ENCODE data around the gene NYNRIN. TPM values are rescaled to one million over a fixed set of nuclear protein-coding genes. Genes with fewer than 3 reads are reported as not detected.

NYNRIN gene
- polyA plus RNA-seq, 1 donor from 2014 or later = 5.7 TPM

- TF ChIP-seq CTCF (IDR thresholded peaks at IDR 0.05; ENCODE audit: poor library complexity, severe bottlenecking) (no peak), POLR2AphosphoS5 (IDR thresholded peaks at IDR 0.05) (no peak), EZH2 (IDR thresholded peaks at IDR 0.05; ENCODE audit: borderline replicate concordance, insufficient read depth, low read length, poor library complexity, severe bottlenecking) (no peak)
Observed at GRCh38 chr14:24408764-24409163, 10.0 kb downstream of the NYNRIN start (continued).

GRCh38 chr14:24409192-24409591 lies 10.4 kb downstream of the NYNRIN start:
- Histone ChIP-seq H3F3A (ENCODE audit: insufficient read depth, low read length, poor library complexity, severe bottlenecking) (no peaks in the 10 kb centered on the region), H3K79me2 (replicated peaks; ENCODE audit: insufficient read depth, low read length) (no peaks in the 10 kb centered on the region), H3K9me2 (ENCODE audit: insufficient read depth, low read length) (no peaks in the 10 kb centered on the region), H3K4me2 (ENCODE audit: low read length) (no peak overlapping the region), H3K4me3 (ENCODE audit: low read length) (no peak overlapping the region), H3K9ac (ENCODE audit: low read length) (no peak overlapping the region), H3K36me3 (ENCODE audit: insufficient read depth, low read length) (no peaks in the 10 kb centered on the region), H3K27me3 (ENCODE audit: insufficient read depth, low read depth, low read length) (no peaks in the 10 kb centered on the region), H4K20me1 (ENCODE audit: insufficient read depth) (no peaks in the 10 kb centered on the region), H3K27ac (ENCODE audit: low read length) (no peak overlapping the region), H2AFZ (ENCODE audit: low read depth, low read length) (no peak overlapping the region), H3K9me3 (ENCODE audit: low read length) (no peaks in the 10 kb centered on the region)
- TF ChIP-seq POLR2AphosphoS5 (IDR thresholded peaks at IDR 0.05) (no peak), REST (IDR thresholded peaks at IDR 0.05; ENCODE audit: borderline replicate concordance) (no peak), CTCF (IDR thresholded peaks at IDR 0.05; ENCODE audit: poor library complexity, severe bottlenecking) (no peak), MXI1 (conservative IDR thresholded peaks at IDR 0.05; ENCODE audit: poor library complexity, severe bottlenecking) (no peak), TAF1 (IDR thresholded peaks at IDR 0.05; ENCODE audit: low read depth) (no peak)

GRCh38 chr14:24409956-24410355 lies 11.2 kb downstream of the NYNRIN start:
- no peaks in the 10 kb centered on the region for H3K36me3 ChIP-seq (ENCODE audit: insufficient read depth, low read length)

More at GRCh38 chr14:24409956-24410355, 11.2 kb downstream of the NYNRIN start:
- H3K9ac ChIP-seq (ENCODE audit: low read length) = no peak overlapping the region
- no peak overlapping the region for H3K27ac ChIP-seq (ENCODE audit: low read length)
- no peak for TF ChIP-seq EZH2 (IDR thresholded peaks at IDR 0.05; ENCODE audit: borderline replicate concordance, insufficient read depth, low read length, poor library complexity, severe bottlenecking)
- no peak for TF ChIP-seq MXI1 (conservative IDR thresholded peaks at IDR 0.05; ENCODE audit: poor library complexity, severe bottlenecking)
- no peak for TF ChIP-seq CTCF (IDR thresholded peaks at IDR 0.05; ENCODE audit: poor library complexity, severe bottlenecking)
- no peak for TF ChIP-seq RAD21 (conservative IDR thresholded peaks at IDR 0.05)
- no peak for TF ChIP-seq EP300 (conservative IDR thresholded peaks at IDR 0.05; ENCODE audit: poor library complexity, severe bottlenecking)
- no peak for TF ChIP-seq REST (IDR thresholded peaks at IDR 0.05; ENCODE audit: borderline replicate concordance)
- no peak for TF ChIP-seq SMC3 (conservative IDR thresholded peaks at IDR 0.05; ENCODE audit: poor library complexity)
- no peak for TF ChIP-seq POLR2AphosphoS5 (IDR thresholded peaks at IDR 0.05)
- TF ChIP-seq TAF1 (IDR thresholded peaks at IDR 0.05; ENCODE audit: low read depth) = no peak
- H4K20me1 ChIP-seq (ENCODE audit: insufficient read depth) = no peaks in the 10 kb centered on the region
- H3K9me2 ChIP-seq (ENCODE audit: insufficient read depth, low read length) = no peaks in the 10 kb centered on the region
- no peak overlapping the region for H3K4me2 ChIP-seq (ENCODE audit: low read length)
- H3K4me3 ChIP-seq (ENCODE audit: low read length) = no peak overlapping the region
- H2AFZ ChIP-seq (ENCODE audit: low read depth, low read length) = no peak overlapping the region
- H3K79me2 ChIP-seq (replicated peaks; ENCODE audit: insufficient read depth, low read length) = no peaks in the 10 kb centered on the region
- H3K9me3 ChIP-seq (ENCODE audit: low read length) = no peaks in the 10 kb centered on the region
- no peaks in the 10 kb centered on the region for H3F3A ChIP-seq (ENCODE audit: insufficient read depth, low read length, poor library complexity, severe bottlenecking)
- no peaks in the 10 kb centered on the region for H3K27me3 ChIP-seq (ENCODE audit: insufficient read depth, low read depth, low read length)

Data from neural cell (in vitro differentiated cells).